Dermis microvascular lymphatic vessel endothelial cell (primary cell): ENCODE measurements around the gene MAGEA6. TPM values are rescaled to one million over a fixed set of nuclear protein-coding genes. Genes with fewer than 3 reads are reported as not detected.
"Not testable (repeated sequence)": the region's sequence is repeated elsewhere in the genome, so short reads cannot be mapped to it uniquely, and the experiment has no call there.

Source experiments
- DNase-seq, 2 donors: peaks; one replicate each; pipeline versions ENCODE4 v3.0.0 to v3.0.0-alpha.2; 2010; ENCODE audit warnings: low read depth in 2 of 2
- total RNA-seq: library from RNA; depleted of rRNA; stranded (reverse); fragments of >200 nt; gene quantifications from 2 replicates; pipeline ENCODE4 v1.2.1, GENCODE V29; 2014

The MAGEA6 gene
- total RNA-seq, 1 donor from 2014 or later: not detected

DNA sequence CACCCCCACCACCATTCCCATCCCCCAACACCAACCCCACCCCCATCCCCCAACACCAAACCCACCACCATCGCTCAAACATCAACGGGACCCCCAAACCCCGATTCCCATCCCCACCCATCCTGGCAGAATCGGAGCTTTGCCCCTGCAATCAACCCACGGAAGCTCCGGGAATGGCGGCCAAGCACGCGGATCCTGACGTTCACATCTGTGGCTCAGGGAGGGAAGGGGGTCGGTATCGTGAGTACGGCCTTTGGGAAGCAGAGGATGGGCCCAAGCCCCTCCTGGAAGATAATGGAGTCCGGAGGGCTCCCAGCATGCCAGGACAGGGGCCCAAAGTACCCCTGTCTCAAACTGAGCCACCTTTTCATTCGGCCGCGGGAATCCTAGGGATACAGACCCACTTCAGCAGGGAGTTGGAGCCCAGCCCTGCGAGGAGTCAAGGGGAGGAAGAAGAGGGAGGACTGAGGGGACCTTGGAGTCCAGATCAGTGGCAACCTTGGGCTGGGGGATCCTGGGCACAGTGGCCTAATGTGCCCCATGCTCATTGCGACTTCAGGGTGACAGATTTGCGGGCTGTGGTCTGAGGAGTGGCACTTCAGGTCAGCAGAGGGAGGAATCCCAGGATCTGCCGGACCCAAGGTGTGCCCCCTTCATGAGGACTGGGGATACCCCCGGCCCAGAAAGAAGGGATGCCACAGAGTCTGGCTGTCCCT, 35.2 kb downstream of the MAGEA6 start:
- DNase-seq: not testable (repeated sequence)

DNA sequence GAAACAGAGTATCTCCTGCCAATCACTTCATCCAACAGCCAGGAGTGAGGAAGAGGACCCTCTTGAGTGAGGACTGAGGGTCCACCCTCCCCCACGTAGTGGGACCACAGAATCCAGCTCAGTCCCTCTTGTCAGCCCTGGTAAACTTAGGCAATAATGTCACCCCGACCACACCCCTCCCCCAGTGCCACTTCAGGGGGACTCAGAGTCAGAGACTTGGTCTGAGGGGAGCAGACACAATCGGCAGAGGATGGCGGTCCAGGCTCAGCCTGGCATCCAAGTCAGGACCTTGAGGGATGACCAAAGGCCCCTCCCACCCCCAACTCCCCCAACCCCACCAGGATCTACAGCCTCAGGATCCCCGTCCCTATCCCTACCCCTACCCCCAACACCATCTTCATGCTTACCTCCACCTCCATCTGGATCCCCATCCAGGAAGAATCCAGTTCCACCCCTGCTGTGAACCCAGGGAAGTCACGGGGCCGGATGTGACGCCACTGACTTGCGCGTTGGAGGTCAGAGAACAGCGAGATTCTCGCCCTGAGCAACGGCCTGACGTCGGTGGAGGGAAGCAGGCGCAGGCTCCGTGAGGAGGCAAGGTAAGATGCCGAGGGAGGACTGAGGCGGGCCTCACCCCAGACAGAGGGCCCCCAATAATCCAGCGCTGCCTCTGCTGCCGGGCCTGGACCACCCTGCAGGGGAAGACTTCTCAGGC, 36.1 kb downstream of the MAGEA6 start, which contains the start of the genes CSAG1 and MAGEA12:
Gene CSAG1 (minus strand): TSS at position 461 of the 715 bp plus-strand sequence. CDS start 1,261 bp downstream, outside the sequence.
Gene MAGEA12 (plus strand): TSS at position 497 of the 715 bp plus-strand sequence. CDS start 2,405 bp downstream, outside the sequence.
- DNase-seq: no peak

DNA sequence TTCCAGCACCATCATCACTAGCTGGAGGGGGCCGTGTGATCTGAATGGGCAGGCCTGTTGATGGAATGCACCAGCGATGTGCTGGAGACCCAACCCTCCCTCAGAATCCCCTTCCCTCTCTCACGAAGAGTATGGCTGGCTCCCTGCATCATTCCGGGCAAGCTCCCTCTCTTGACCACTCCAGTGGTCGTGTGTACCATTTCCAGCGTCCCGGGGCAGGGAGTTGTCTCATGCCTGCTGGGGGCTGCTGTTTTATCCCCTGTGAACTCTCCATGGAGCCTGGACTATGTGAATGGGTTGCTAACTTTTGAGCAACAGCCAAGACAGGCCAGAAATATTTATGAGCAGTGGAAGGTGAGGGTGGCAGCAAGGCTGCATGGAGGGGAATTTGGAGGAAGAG, 44.1 kb downstream of the MAGEA6 start:
- no peak for DNase-seq

Other genes with a start within 250 kb of the MAGEA6 start
- not detected in 2 replicates for gene GABRQ, start 131.8 kb downstream of the MAGEA6 start, total RNA-seq
- not detected in 2 replicates for gene MAGEA3, start 70.9 kb downstream of the MAGEA6 start, total RNA-seq
- gene CSAG2, start 60.4 kb downstream of the MAGEA6 start, total RNA-seq: not detected in 2 replicates
- not detected in 2 replicates for gene MAGEA2B, start 55.1 kb downstream of the MAGEA6 start, total RNA-seq
- gene CSAG1, start 36.0 kb downstream of the MAGEA6 start, total RNA-seq: not detected in 2 replicates
- not detected in 2 replicates for gene MAGEA12, start 35.9 kb downstream of the MAGEA6 start, total RNA-seq
- gene MAGEA2, start 15.8 kb downstream of the MAGEA6 start, total RNA-seq: not detected in 2 replicates
- gene CSAG3, start 10.5 kb downstream of the MAGEA6 start, total RNA-seq: not detected in 2 replicates
- gene CETN2, start 61.1 kb upstream of the MAGEA6 start, total RNA-seq: 14.4 and 17.3 TPM in 2 replicates
- gene NSDHL, start 61.4 kb upstream of the MAGEA6 start, total RNA-seq: 13.9 and 15.5 TPM in 2 replicates
- 6.5 and 8.5 TPM in 2 replicates for gene ZNF185, start 128.4 kb upstream of the MAGEA6 start, total RNA-seq
- not detected in 2 replicates for gene PNMA5, start 224.4 kb upstream of the MAGEA6 start, total RNA-seq